ENCODE results near the gene KLRF2.
A peak's percentile ranks its signal among the peaks of the same experiment; 100 is the strongest.

Gene KLRF2

DNA sequence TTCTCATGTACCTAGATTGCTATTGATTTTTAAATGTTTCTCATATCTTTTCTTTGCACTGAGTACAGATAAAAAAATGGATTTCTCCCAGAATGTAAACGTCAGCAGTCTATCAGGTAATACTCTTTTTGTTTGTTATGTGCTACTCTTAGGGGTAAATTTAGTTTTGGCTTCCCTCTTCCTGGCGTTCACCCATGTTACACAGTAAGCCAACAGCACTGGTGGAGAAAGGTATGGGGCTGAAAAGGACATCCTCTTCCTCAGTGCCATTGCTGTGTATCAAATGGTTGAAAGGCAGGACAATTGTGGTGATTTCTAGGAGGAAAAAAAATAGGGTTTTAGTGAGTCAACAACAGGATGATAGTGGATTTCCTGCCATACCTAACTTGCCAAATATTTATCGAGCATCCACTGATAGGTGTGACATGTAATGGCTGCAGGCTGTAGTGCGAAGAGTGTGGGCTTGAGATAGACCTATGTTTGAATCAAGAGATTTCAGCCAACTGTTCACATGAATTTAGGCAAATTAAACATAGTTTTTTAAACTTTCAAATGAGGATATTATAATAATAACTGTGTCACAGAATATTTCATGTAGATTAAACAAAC lies 7.5 kb downstream of the KLRF2 start:
- no peak for DNase-seq

DNA sequence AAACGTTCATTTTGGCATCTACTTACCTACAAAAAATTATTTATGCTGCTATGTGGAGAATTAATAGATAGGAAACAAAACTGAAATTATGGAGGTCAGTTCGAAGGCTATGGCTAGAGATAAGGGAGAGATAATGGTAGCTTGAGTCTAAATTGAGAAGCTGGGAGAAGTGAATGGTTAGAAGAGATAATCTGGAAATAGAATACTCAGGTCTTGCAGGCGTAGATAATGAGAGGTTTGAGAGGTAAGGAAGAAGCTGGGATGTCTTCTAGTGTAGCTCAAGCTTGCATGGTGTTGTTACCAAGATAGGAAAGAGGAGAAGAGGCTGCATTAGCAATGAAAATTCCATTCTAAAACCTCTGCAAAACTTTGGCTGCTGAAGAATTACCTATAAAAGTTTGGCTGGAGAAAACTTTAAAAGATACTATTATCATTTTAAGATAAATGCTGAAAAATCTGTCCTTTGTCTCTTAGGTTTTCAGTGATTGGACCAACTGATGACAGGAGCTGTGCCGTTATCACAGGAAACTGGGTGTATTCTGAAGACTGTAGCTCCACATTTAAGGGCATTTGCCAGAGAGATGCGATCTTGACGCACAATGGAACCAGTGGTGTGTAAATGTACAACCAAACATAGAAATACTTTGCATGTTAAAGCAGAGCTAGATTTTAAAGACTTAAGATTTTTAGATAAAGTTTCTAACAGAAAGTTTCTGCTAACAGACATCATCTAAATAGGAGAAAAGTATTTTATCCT lies 14.1 kb downstream of the KLRF2 start:
- DNase-seq, result no peak

DNA sequence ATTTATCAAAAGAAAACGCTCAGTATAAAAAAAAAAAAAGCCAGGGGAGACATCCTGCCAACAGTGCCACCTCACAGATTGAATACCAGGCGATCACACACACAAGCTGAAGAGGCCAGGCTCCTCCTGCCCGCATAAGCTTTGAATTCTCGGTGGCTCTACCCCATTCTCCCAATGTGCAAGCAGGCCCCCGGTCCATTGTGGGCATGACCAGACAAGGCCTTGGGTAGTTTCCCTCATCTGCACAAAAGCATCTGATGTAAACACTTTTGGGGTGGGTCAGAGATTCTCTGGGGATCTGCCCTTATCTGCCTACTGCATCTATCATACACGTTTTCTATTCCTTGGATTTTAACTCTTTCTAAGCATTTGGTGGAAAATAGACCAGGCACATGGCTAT lies 16.2 kb downstream of the KLRF2 start:
- no peak for DNase-seq

DNA sequence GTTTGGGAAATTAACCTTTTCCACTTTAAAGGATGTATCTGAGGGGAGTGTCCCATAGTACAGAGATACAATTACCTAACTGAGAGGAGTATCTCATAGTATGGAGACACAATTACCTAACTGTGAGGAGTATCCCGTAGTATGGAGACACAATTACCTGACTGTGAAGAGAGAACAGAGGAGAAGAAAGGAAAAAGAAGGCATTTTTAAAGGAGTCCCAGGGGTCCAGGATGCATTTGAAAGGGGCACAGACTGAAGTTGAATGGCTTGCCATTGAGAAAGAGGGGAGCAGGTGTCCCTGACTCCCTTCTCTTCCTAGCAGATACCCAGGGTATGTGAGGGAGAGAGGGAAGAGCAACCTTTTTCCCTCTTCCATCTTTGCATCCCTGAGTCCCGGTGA lies 17.9 kb downstream of the KLRF2 start:
- no peak for DNase-seq

DNA sequence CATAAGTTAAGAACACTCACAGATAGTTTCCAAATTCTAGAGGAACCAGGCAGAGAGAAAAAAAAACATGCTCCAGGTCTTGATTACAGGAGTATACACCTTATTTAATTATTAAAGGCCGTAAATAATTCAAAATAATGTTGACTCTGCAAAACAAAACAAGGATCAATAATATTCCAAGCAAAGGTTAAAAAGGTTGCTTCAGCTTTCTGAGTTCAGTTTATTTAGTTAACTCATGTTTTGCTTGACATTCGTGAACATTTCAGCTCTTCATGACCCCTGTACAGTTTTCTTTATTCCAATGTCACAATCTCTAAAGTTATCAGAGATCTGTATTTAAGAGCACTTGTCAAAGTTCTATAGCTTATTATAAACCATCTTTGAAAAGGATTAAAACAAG lies 19.6 kb downstream of the KLRF2 start:
- DNase-seq, result no peak

DNA sequence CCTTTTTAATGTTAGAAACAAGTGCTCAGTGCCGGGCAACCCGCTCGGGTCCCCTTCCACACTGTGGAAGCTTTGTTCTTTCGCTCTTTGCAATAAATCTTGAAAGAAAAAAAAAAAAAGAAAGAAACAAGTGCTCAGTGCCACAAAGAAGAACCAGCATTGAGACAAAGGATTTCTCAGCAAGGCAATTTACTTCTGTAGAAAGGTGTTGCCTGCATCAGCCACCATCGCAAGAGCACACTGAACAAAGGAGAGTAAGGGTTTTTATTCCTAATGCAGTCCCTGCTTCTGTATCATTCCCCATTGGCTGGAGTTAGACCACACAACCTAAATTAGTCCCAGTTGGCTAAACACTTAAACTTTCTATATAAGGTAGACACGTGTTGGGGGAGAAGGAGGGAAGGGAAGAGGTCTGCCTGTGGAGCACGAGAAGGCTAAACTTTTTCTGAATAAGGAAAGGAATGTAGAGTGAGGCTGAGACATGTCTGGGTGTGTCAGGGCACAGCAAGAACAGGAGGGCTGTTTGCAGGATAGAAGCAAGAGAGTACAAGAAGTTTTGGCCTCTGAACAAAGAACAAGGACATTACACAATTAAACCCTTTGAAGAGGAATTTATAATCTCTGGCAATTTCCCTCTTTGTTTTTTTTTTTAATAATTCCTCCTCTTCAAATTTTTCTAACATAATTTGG lies 21.4 kb downstream of the KLRF2 start:
- no peak for DNase-seq

DNA sequence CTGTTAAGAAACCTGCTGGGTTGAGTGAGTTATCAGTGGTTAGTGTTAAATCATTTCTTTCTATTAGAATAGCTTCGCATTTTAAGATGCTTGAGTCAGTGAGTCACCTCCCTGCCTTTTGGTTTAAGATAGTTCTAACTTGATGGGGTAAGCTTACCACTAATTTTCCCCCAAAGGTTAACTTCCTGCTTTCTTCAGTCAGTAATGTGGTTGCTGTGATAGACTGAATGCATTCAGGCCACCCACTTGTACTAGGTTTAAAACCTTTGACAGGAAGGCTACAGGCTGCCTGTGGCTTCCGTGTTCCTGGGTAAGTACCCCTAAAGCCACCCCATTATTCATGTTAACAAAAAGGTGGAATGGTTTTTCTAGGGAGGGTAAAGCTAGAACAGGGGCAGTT lies 25.6 kb downstream of the KLRF2 start:
- DNase-seq, result no peak

DNA sequence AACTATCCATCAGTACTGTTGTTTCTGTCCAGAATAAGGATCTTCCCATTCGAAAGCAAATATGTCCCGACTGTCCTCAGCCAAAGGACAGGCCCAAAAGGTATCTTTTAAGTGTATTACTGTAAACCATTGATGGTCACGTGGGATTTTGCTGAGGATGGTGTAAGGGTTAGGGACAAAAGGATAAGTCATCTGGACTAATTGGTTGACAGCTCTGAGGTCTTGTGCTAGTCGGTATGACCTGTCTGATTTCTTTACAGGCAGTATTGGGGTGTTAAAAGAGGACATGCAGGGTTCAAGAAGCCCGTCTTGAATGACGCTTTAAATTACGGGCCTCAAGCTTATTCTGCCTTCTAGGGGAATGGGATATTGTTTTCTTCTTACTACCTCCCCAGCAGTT lies 26.5 kb downstream of the KLRF2 start:
- no peak for DNase-seq

DNA sequence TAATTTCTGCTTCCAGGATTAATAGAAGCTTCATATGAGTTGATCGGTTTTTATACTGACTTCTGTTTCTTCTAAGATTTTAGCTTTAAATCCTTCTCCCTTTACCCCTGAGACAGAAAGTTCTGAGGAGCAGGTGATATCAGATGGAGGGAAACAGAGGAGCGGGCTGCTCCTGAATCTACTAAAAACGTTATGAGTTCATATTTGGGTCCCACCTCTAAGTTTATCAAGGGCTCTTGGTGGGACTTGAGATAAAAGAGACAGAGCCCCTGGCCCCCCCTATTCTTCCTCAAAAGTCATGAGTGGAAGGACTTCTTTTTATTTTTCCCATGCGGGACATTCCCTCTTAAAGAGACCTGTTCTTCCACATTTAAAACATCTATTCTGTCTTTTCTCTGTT lies 27.1 kb downstream of the KLRF2 start:
- DNase-seq, result no peak

DNA sequence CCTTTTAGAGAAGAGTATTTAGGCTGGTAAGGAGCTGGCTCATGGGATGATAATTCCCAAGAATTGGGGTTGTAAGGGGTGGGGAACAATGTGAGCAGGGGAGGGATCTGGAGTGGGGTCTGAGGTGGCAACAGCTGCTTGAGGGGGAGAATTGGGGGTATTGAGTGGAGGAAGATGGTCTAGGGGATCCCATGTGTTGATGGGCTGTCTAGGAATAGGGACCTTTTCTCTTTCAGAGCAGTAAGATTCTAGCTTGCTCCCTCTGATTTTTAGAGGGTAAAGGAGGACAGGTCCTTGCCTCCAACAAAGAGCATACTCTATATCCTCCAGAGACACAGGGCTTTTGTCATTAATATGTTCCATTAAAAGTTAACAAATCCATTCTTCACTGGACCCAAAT lies 28.4 kb downstream of the KLRF2 start:
- DNase-seq, result no peak

DNA sequence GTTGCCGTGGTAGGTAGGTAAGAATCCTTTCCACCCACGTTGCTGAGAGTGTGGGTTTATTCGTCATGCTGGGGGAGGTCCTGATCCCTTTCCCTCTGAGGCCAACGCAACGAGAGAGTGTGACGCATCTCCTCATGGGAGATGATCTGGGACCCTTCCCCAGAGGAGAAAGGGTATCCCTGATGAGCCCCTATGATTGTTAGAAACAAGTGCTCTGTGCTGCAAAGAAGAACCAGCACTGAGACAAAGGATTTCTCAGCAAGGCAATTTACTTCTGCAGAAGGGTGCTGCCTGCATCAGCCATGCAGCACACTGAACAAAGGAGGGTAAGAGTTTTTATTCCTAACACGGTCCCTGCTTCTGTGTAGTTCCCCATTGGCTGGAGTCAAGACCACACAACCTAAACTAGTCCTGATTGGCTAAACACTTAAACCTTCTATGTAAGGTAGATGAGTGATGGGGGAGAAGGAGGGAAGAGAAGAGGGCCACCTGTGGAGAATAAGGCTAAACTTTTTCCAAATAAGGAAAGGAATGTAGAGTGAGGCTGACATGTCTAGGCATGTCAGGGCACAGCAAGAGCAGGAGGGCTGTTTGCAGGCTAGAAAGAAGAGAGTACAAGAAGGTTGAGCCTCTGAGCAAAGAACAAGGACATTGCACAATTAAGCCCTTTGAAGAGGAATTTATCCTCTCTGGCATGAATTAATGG lies 29.6 kb downstream of the KLRF2 start:
- no peak for DNase-seq

DNA sequence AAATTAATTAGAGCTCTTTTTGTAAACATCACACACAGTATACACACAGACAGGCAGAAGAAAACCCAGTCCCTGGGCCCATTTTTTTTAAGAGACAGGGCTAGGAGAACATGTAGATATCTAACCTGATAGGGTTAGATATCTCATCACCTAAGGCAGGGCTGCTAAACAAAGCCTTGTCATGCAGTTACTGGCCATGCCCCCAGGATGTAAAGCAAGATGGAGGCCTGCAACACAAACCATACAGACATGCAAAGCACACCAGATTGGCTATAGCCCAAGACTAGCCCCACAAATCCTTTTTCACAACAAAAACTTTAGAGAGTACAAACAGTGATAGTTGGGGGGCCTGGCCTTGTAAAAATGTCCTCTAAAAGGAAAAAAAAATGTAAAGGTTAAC lies 30.4 kb downstream of the KLRF2 start:
- DNase-seq, result no peak

DNA sequence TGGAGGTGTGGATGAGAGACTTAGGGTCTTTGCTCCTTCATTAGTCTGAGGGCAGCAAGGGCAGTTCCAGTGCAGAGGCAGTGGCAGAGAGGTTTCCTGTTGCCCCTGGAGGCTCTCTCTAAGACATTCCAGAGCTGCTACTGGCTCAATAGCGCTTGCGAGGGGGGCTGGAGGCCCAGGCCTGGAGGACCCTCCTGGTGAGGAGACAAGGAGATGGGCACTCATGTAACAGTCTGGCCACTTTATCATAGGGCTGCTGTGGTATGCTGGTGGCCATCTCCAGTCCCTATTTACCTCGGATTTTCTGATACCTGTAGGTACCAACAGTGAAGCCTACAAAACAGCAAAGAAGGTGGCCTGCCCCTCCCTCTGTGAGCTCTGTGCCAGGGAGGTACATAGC lies 38.2 kb downstream of the KLRF2 start:
- no peak for DNase-seq

DNA sequence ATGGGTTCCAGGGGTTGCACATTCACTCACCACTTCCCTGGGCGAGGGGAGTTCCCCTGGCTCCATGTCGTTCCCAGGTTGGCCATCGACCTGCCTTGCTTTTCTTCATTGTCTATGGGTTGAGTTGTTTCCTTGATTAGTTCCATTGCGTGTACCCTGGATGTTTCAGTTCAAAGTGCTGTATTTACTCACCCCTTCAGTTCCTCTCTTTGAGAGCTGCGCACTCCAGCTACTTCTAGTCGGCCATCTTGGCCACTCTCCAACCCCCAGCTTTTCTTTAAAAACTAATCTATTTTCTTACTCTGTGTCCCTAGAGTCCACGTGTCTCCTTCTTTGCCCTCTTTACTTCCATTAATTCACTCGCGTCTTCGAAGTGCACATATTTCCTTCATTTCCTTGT lies 39.2 kb downstream of the KLRF2 start:
- no peak for DNase-seq

DNA sequence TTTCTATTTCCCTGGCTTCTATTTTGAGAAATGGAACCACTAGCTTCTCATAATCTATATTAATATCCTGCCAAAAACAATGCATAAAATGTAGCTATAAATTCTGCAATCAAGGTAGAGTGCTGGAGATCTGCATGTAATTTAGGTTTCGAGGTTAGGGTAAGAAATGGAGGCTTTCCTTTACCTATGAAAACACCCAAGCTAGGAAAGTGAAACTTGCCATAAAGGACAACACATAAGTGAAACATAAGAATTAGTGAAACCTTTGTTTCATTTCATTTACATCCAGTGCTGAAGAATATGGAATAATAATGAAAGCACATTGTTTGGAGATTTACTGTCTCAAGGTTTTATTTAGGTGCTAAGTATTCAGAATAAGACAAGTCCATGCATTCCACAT lies 41.1 kb downstream of the KLRF2 start:
- no peak for DNase-seq

DNA sequence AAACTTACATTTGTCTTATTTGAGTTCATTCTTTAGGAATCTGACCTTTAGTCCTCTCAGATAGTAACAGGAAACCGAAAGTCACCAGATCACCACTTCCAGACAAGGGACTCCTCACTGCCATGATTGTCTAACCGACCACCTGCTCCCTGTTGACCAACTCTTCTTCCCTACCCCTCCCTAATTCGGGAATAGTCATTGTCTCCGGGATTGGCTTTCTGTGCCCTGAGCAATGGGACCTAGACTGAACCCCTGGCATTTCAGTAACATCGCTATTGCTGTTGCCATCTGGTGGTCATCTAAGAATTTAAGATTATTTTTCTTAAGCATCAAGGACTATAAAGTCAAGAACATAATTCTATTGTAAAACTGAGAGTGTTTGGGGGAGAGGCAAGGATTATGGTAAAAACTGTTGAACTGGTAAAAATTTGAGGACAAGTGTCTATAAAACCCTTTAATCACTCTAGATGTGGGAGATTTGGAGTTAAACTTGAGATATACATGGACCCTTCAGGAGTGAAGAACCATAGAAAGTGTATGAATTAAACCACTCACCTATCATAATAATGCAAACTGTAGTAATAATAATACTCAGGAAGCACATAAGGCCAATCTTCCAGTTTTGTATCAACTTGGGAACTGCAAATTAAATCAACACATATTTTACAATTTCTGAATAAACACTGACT lies 44.6 kb downstream of the KLRF2 start:
- peak; percentile 13 for DNase-seq

DNA sequence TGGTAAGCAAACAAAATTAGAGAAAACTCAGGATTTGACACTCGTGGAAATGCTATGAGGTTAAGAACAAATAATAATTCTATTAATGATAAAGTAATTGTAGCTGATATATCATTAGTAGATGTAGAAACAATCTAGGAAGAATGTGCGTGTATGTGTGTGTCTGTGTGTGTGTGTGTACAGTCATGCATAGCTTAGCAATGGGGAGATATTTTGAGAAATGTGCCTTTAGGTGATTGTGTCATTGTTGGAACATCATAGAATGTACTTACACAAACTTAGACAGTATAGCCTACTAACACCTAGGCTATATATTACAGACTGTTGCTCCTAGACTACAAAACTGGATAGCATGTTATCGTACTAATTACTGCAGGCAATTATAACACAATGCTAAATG lies 45.6 kb downstream of the KLRF2 start:
- no peak for DNase-seq

DNA sequence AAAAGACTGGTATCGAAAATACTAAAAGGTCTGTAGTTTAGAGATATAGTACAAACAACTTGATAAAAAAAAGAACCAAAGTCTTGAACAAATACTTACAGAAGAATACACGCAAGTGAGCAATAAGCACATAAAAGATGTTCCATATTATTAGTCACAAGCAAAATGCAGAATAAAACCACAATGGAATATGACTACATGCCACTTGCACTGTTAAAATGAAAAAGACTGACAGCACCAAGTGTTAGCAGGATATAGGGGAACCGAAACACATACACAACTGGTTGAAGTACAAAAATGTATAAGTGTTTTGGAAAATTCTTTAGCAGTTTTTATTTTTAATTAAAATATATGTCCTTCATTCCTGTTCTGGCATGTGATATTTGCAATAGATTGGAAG lies 47.3 kb downstream of the KLRF2 start:
- no peak for DNase-seq

DNA sequence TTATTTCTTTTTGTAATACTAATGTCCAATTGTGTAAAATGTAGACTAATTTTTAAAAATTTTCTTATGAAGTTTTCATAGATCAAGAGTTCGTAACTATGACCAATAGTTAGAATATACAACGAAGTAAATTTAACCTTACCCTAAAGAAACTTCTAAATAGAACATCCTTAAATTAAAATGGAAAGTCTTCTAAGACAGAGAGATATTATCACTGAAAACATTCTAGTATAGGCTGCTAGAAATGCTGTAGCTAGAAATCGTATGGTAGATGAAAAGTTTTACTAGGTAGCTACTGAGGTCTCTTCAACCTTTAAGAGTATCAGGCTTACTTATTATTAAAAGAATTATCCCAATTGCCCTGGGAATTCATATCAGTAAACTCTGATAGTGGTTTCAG lies 50.0 kb downstream of the KLRF2 start:
- no peak for DNase-seq

DNA sequence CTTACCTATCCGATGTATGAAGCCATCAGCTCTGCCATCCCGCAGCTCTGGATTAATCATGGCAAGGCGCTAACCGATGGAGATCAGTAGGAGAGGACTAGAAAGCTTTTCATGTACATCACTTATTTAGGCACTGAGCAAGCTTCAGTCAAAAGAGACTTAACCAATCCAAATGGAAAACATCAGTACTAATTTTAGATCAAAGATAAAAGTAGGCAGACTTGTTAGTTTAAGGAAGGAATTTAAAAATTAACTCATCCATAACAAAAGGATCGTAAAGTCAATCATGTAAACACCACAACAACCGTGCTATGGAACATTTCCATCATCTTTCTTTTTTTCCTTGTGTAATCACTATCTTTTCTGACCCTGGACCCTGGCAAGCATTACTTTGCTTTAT lies 51.0 kb downstream of the KLRF2 start, which contains the start of gene CLEC2A:
Gene CLEC2A (minus strand): TSS at position 101 of the 400 bp plus-strand sequence. CDS start 41 bp downstream, at position 60.
- DNase-seq, result no peak

DNA sequence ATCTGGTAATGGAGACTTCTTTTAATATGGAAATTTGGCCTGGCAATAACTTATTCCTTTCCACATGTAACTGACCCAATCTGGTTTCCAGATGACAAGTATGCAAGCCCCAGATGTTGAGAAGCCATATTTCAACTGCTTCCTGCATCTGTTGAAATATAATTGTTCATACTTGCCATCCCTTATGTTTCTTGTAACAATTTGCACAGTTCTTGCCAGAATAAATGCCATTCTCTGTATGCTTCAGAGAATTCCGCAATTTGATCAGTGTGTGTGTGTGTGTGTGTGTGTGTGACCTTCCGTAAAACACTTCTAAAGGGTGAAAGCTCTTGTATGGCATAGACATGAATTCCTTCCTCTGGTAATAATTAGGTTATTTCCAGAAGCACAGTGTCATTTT lies 52.7 kb downstream of the KLRF2 start:
- DNase-seq, result no peak

DNA sequence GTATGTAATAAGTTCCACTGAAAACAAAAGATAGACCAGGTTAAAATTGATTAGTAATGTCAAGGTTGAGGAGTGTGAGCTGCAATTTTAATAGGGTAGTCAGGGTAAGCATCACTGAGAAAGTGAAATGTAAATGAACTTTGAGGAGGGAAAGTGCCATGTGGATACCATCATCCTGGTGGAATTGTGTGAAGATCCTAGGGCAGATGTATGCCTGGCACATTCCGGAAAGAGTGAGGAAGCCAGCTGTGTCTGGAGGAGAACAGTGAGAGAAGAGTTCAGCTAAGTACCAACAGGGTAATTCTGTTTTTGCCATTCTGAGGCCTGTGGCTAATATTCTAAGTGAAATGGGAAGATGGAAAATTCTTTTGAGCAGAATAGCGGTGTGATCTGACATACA lies 53.7 kb downstream of the KLRF2 start:
- DNase-seq, result no peak

DNA sequence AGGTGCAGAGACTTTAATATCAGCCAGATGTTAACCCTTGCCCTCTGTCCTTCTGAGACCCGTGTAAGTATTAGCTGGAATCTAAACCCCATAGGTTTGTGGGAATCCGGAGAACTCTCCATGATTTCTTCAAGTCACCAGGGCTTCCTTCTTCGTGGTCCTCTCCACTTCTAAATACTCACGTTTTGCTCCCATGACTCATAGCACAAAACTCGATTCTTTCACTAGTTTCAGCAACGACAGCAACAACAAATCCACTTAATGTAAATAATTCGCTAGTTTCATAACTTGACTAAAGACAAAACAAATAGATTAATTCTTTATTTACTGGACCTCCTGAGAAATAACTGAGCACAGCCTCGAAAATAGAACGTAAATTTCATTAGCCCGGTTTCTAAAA lies 55.3 kb downstream of the KLRF2 start:
- no peak for DNase-seq
